Heart right ventricle (tissue), 16 donors: ENCODE measurements around the gene LRR1. TPM values are rescaled to one million over a fixed set of nuclear protein-coding genes. Genes with fewer than 3 reads are reported as not detected.
"Not testable (repeated sequence)": the region's sequence is repeated elsewhere in the genome, so short reads cannot be mapped to it uniquely, and the experiment has no call there.

Source experiments
- ATAC-seq, 8 donors: fragments of 200-7000 bp; cut with Tn5 transposase; one replicate each; pipeline ENCODE4 v1.9.1; 2020; ENCODE audit warnings: mild to moderate bottlenecking in 8 of 8, moderate library complexity in 8 of 8, moderate number of reproducible peaks in 1 of 8
- DNase-seq, 2 donors: peaks; one replicate each; pipeline ENCODE4 v3.0.0-alpha.2; 2020
- H3K27ac ChIP-seq, 10 donors: fragments of 200-600 bp; sonication (generic) in 2 of 10; one replicate each; pipeline versions ENCODE4 v1.5.0 to v1.8.0; 2020 to 2022; ENCODE audit warnings: mild to moderate bottlenecking in 3 of 10
- H3K27me3 ChIP-seq, 7 donors: fragments of 200-600 bp; one replicate each; pipeline ENCODE4 v1.8.0; 2021 to 2022; ENCODE audit warnings: mild to moderate bottlenecking in 2 of 7
- H3K36me3 ChIP-seq, 9 donors: fragments of 200-600 bp; sonication (generic) in 1 of 9; one replicate each; pipeline versions ENCODE4 v1.5.0 to v1.8.0; 2020 to 2022; ENCODE audit warnings: mild to moderate bottlenecking in 2 of 9
- H3K4me1 ChIP-seq, 9 donors: fragments of 200-600 bp; sonication (generic) in 1 of 9; one replicate each; pipeline versions ENCODE4 v1.5.0 to v1.8.0; 2020 to 2022; ENCODE audit warnings: mild to moderate bottlenecking in 4 of 9
- H3K4me3 ChIP-seq, 10 donors: fragments of 200-600 bp; sonication (generic) in 2 of 10; one replicate each; pipeline versions ENCODE4 v1.5.0 to v1.8.0; 2020 to 2022; ENCODE audit warnings: mild to moderate bottlenecking in 7 of 10, moderate library complexity in 2 of 10
- H3K9me3 ChIP-seq, 11 donors: fragments of 200-600 bp in 10 of 11; sonication (generic) in 2 of 11; one replicate each; pipeline versions ENCODE4 v1.5.0 to v1.8.0; 2013 to 2022; ENCODE audit warnings: mild to moderate bottlenecking in 2 of 11, control low read depth in 1 of 11, moderate library complexity in 1 of 11
- CTCF ChIP-seq, 9 donors: fragments of 200-600 bp; sonication (generic) in 2 of 9; IDR thresholded peaks; one replicate each; pipeline versions ENCODE4 v1.5.0 to v1.8.0; 2021 to 2022; ENCODE audit warnings: antibody characterized with exemption in 9 of 9, mild to moderate bottlenecking in 5 of 9, moderate library complexity in 1 of 9
- WGBS, 2 donors: extraction: QIAGEN DNeasy Blood & Tissue Kit; methylation state at CpG; one replicate each; pipeline ENCODE4 v1.1.7; 2013; ENCODE audit warnings: inconsistent platforms in 1 of 2; 5-methylcytosine and 5-hydroxymethylcytosine counted together
- intact Hi-C, 10 donors: fragments of 100-400 bp; cut with DNase I; formaldehyde crosslinking; loops; one replicate each; pipeline versions ENCODE4 v1.11.1 to v1.14.2; 2022
- polyA plus RNA-seq, 2 donors: library from polyadenylated mRNA; stranded (reverse); fragments of 200-250 nt; gene quantifications; one replicate each; pipeline ENCODE4 v1.2.3, GENCODE V29; 2013
- total RNA-seq, 10 donors: library from RNA; stranded (reverse); fragmentation: NEBNext Ultra II Directional in 3 of 10; extraction: Animal tissue kit (Norgen Biotek cat#: 25700) in 3 of 10; gene quantifications; one replicate each; pipeline versions ENCODE4 v1.2.1 to v1.2.4, GENCODE V29; 2021 to 2023
- donor health status: Arrhythmogenic right ventricular cardiomyopathy.
- donor health status: ischemic (EF 13 %, LVEDD 7.1; RV severe dilation, severe dysfunction).
- donor health status: healthy with polysubstance abuse.
- donor health status: DM: no; HTN: yes; CAD: no.
- donor health status: DM: no; HTN: no; CAD: no.
- donor health status: ischemic (EF 25% LVEDD 6.9; RV normal size, moderate dysfunction).
- donor health status: ischemic (EF 25% LVEDD 5.7; RV mildly dilated, moderate dysfunction).
- donor health status: healthy.
- donor health status: DM: yes; HTN: yes; CAD: no.
- donor health status: Ischemic cardiomyopathy.
- donor health status: ischemic (EF 35%, LVEDD 5.7; RV mildly dilated, moderate dysfunction).
- donor health status: nonischemic (EF 11% LVEDD 7.7; RV severe dilation, severe dysfunction).
- donor health status: DM: yes; HTN: yes; CAD: no.
- donor health status: PGD.
- donor health status: ischemic (EF 29% LVEDD 5.4; RV normal size, mild dysfunction).
- donor health status: nonischemic (EF 23%, LVEDD 6.1; RV moderate dilation, normal function).

LRR1 gene
- total and polyA plus RNA-seq, 12 donors, result 2.7 to 38.4 (median 6.5) TPM

- peaks cover 0 to 21% (median 6%) of the 10 kb centered on the region in 9 donors for H3K4me1 ChIP-seq
- WGBS, 2 donors, result 96 to 97% methylated on average over 2 of the region's 2 CpGs
- ATAC-seq (no peak), DNase-seq (no peak)
- TF ChIP-seq CTCF (IDR thresholded peaks at IDR 0.05), result no peak
- H3K27ac ChIP-seq, result no peak overlapping the region
- intact Hi-C loops, result no loop called here
- H3K36me3 ChIP-seq, result peaks cover 0 to 39% (median 11%) of the 10 kb centered on the region in 9 donors
- no peaks in the 10 kb centered on the region for H3K9me3 ChIP-seq
- H3K27me3 ChIP-seq, result no peaks in the 10 kb centered on the region
- H3K4me3 ChIP-seq, result no peak overlapping the region
These were observed 15.5 kb downstream of the LRR1 start for GRCh38 chr14:49614196-49614595.

GRCh38 chr14:49615776-49616175 is 17.0 kb downstream of the LRR1 start:
- peaks cover 0 to 27% (median 13%) of the 10 kb centered on the region in 9 donors for H3K4me1 ChIP-seq
- WGBS, 2 donors, result 86 to 88% methylated on average over 6 of the region's 6 CpGs
- no peaks in the 10 kb centered on the region for H3K27me3 ChIP-seq
- peaks cover 0 to 36% (median 11%) of the 10 kb centered on the region in 9 donors for H3K36me3 ChIP-seq
- ATAC-seq (no peak), DNase-seq (no peak)
- H3K9me3 ChIP-seq, result no peaks in the 10 kb centered on the region
- no peak overlapping the region for H3K27ac ChIP-seq
- intact Hi-C loops, result no loop called here
- TF ChIP-seq CTCF (IDR thresholded peaks at IDR 0.05), result no peak
- H3K4me3 ChIP-seq, result no peak overlapping the region

DNA sequence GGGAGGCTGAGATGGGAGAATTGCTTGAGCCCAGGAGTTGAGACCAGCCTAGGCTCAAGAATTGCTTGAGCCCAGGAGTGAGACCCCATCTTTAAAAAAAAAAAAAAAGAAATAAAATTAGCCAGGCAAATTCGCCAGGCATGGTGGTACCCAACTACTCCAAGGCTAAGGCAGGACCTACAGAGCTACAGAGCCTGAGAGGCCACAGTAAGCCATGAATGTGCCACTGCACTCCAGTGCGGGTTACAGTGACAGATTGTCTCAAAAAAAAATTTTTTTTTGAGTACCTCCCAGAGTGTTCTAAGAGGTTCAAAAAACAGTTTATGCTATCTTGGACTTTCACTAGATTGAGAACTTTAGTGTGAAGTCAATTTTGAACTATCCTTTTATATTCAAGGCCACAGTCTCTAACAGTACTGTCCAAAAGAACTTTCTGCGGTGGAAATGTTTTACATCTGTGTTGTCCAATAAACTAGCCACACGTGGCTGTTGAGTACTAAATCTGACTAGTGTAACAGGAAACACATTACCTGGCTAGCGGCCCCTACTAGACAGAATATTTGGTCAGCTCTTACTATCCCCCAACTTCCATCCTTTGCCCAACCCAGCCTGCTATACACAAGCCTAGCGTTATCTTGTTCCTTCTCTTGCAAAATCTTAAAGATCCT is 19.2 kb downstream of the LRR1 start:
- ATAC-seq, result no peak
- 88 to 92% methylated on average over 6 of the region's 6 CpGs for WGBS, 2 donors
- peaks cover 0 to 45% (median 31%) of the 10 kb centered on the region in 9 donors for H3K4me1 ChIP-seq
- H3K27me3 ChIP-seq, result no peaks in the 10 kb centered on the region
- H3K4me3 ChIP-seq, result no peak overlapping the region
- peaks cover 0 to 36% (median 11%) of the 10 kb centered on the region in 9 donors for H3K36me3 ChIP-seq
- no peak for DNase-seq
- intact Hi-C loops, result no loop called here
- no peak for TF ChIP-seq CTCF (IDR thresholded peaks at IDR 0.05)
- no peak overlapping the region for H3K27ac ChIP-seq
- no peaks in the 10 kb centered on the region for H3K9me3 ChIP-seq

- intact Hi-C loops, result not testable (repeated sequence)
- peaks cover 0 to 58% (median 41%) of the 10 kb centered on the region in 9 donors for H3K4me1 ChIP-seq
These were observed 20.5 kb downstream of the LRR1 start for GRCh38 chr14:49619273-49619672.

GRCh38 chr14:49619730-49620129 is 21.0 kb downstream of the LRR1 start:
- intact Hi-C loops, result loop anchor here in 1 of 10 donors (5.0 kb wide), 1 partner anchor 148 kb away; the partner anchor contains the start of gene KLHDC2
- no peak for TF ChIP-seq CTCF (IDR thresholded peaks at IDR 0.05)
- Histone ChIP-seq H3K27ac (peak overlapping the region in 9 of 10 donors; percentile 92 to 98 (median 95)), H3K27me3 (no peaks in the 10 kb centered on the region), H3K4me3 (peak overlapping the region; percentile 63 to 97 (median 90)), H3K36me3 (peaks cover 0 to 43% (median 11%) of the 10 kb centered on the region in 9 donors), H3K4me1 (peaks cover 0 to 62% (median 41%) of the 10 kb centered on the region in 9 donors), H3K9me3 (no peaks in the 10 kb centered on the region)
- 1% methylated on average over 11 of the region's 11 CpGs for WGBS, 2 donors
- DNase-seq (no peak), ATAC-seq (no peak)

More at GRCh38 chr14:49619273-49619672, 20.5 kb downstream of the LRR1 start:
- H3K36me3 ChIP-seq, result peaks cover 0 to 42% (median 11%) of the 10 kb centered on the region in 9 donors
- H3K4me3 ChIP-seq, result peak overlapping the region in 9 of 10 donors; percentile 63 to 97 (median 91)
- 68 to 76% methylated on average over 19 of the region's 19 CpGs for WGBS, 2 donors
- not testable (repeated sequence) for H3K27me3 ChIP-seq, ATAC-seq, H3K9me3 ChIP-seq, DNase-seq
- peak overlapping the region in 5 of 10 donors; percentile 92 to 98 (median 95) for H3K27ac ChIP-seq
